ENCODE measurements around the gene OR1B1.

- TF ChIP-seq CTCF (conservative IDR thresholded peaks at IDR 0.05; ENCODE audit: low read depth, low read length): no peak
- TF ChIP-seq RAD21 (IDR thresholded peaks at IDR 0.05; ENCODE audit: low read length): no peak
- no peak for TF ChIP-seq CHD1 (IDR thresholded peaks at IDR 0.05; ENCODE audit: low read depth, low read length)
- TF ChIP-seq CEBPB (IDR thresholded peaks at IDR 0.05; ENCODE audit: low read depth, low read length): no peak
- no peak for TF ChIP-seq POLR2A (IDR thresholded peaks at IDR 0.05; ENCODE audit: low read depth, low read length)
- TF ChIP-seq RFX5 (IDR thresholded peaks at IDR 0.05; ENCODE audit: low read depth, low read length): no peak
Observed at GRCh38 chr9:122657527-122657926, at the start of gene OR1B1.

All from IMR-90 (cell line).